ENCODE results near the gene MYO1E.

The MYO1E gene

DNA sequence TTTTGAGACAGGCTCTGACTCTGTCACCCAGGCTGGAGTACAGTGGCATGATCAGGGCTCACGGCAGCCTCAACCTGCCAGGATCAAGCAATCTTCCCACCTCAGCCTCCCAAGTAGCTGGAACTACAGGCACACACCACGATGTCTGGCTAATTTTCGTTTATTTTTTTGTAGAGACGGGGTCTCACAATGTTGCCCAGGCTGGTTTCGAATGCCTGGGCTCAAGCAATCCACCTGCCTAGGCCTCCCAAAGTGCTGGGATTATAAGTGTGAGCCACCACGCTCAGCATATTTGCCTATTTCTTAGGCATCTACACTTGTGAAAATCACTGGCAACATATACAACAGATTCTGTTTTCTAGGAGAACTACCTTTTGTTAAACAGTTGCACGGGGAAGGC, 16.9 kb downstream of the MYO1E start:
- Histone ChIP-seq H3K9ac (ENCODE audit: low read length) (peak overlapping the region; percentile 26; the same call in 1 of the 2 replicates), H3K79me2 (ENCODE audit: insufficient read depth, low read length) (peaks cover 99% of the 10 kb centered on the region), H3F3A (ENCODE audit: insufficient read depth) (peaks cover 36% of the 10 kb centered on the region), H2AFZ (ENCODE audit: low read depth, low read length, severe bottlenecking) (no peak overlapping the region), H3K4me2 (ENCODE audit: low read depth, low read length, poor library complexity, severe bottlenecking) (peak overlapping the region; percentile 57), H3K36me3 (ENCODE audit: low read length) (no peaks in the 10 kb centered on the region; the same call in 1 of the 2 replicates), H3K27ac (ENCODE audit: low read depth, low read length) (peak overlapping the region; percentile 53), H3K4me3 (ENCODE audit: insufficient read depth, low read length, poor library complexity, severe bottlenecking) (no peak overlapping the region), H3K9me2 (replicated peaks; ENCODE audit: insufficient read depth, low read length) (no peaks in the 10 kb centered on the region), H3K9me3 (ENCODE audit: insufficient read depth, low read length) (no peaks in the 10 kb centered on the region), H4K20me1 (ENCODE audit: low read depth, low read length) (peaks cover 27% of the 10 kb centered on the region), H3K27me3 (ENCODE audit: low read length) (no peaks in the 10 kb centered on the region)
- no peak for TF ChIP-seq EZH2phosphoT487 (conservative IDR thresholded peaks at IDR 0.05; ENCODE audit: low read length)
- TF ChIP-seq, protein P1, sequence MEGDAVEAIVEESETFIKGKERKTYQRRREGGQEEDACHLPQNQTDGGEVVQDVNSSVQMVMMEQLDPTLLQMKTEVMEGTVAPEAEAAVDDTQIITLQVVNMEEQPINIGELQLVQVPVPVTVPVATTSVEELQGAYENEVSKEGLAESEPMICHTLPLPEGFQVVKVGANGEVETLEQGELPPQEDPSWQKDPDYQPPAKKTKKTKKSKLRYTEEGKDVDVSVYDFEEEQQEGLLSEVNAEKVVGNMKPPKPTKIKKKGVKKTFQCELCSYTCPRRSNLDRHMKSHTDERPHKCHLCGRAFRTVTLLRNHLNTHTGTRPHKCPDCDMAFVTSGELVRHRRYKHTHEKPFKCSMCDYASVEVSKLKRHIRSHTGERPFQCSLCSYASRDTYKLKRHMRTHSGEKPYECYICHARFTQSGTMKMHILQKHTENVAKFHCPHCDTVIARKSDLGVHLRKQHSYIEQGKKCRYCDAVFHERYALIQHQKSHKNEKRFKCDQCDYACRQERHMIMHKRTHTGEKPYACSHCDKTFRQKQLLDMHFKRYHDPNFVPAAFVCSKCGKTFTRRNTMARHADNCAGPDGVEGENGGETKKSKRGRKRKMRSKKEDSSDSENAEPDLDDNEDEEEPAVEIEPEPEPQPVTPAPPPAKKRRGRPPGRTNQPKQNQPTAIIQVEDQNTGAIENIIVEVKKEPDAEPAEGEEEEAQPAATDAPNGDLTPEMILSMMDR (IDR thresholded peaks at IDR 0.05; ENCODE audit: insufficient read depth, low read length, poor library complexity, severe bottlenecking): no peak

DNA sequence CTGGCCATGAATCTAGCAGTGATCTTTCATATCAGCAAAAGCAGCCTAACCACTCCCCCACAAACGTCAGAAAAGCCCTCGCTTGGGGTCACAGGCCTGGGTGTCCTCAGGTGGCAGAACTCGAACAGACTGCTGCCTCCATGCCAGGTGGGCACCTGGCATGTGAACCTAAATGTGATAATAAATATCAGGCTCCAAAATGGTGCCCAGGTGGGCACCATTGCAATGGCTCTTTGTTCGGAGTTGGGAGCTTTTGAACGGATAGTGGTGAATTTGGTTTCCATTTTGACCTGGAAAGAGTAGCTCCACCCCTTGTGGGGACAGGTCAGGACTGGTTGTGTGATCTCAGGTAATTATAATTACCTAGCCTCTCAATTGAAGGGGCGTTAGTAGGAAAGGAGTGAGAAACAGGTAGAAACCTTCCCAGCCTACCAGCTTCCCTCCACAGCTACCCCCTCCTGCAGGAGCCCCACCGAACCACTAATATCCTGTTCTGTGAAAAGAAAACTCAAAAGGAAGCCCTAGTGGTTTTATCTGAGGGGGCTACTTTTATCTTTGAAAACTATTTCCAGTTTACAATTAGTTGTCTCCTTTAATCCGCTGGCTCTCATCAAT, 18.1 kb downstream of the MYO1E start:
- Histone ChIP-seq H3K4me2 (ENCODE audit: low read depth, low read length, poor library complexity, severe bottlenecking) (peak overlapping the region; percentile 57), H3K27ac (ENCODE audit: low read depth, low read length) (peak overlapping the region; percentile 53), H3K79me2 (ENCODE audit: insufficient read depth, low read length) (peaks cover 99% of the 10 kb centered on the region), H3K9me2 (replicated peaks; ENCODE audit: insufficient read depth, low read length) (no peaks in the 10 kb centered on the region), H3K36me3 (ENCODE audit: low read length) (no peaks in the 10 kb centered on the region), H3F3A (ENCODE audit: insufficient read depth) (peaks cover 34% of the 10 kb centered on the region), H3K4me3 (ENCODE audit: insufficient read depth, low read length, poor library complexity, severe bottlenecking) (no peak overlapping the region), H4K20me1 (ENCODE audit: low read depth, low read length) (peaks cover 23% of the 10 kb centered on the region), H3K9ac (ENCODE audit: low read length) (peak overlapping the region; percentile 26; the same call in 1 of the 2 replicates), H2AFZ (ENCODE audit: low read depth, low read length, severe bottlenecking) (no peak overlapping the region), H3K27me3 (ENCODE audit: low read length) (no peaks in the 10 kb centered on the region), H3K9me3 (ENCODE audit: insufficient read depth, low read length) (no peaks in the 10 kb centered on the region)
- TF ChIP-seq, protein P1 (IDR thresholded peaks at IDR 0.05; ENCODE audit: insufficient read depth, low read length, poor library complexity, severe bottlenecking): no peak
- TF ChIP-seq EZH2phosphoT487 (conservative IDR thresholded peaks at IDR 0.05; ENCODE audit: low read length): no peak

DNA sequence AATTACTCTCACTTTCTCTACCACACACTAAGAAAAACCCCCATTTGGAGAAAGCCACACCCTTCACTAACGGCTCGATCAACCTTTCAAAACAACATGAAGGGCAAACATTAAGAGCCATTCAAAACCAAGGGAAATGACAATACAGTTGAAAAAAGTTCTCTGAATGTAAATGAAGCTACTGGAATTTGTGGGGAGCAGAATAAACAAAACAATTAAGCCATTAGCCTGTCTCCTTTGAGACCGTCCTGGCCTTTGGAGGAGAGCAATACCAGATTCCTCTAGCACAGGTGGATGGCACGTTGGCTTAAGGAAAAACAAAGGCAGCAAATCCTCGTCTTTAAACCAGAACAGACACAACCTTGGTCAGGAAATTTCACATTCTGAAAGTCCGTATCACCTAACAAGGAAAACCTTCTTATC, 18.7 kb downstream of the MYO1E start:
- Histone ChIP-seq H3K79me2 (ENCODE audit: insufficient read depth, low read length) (peaks cover 100% of the 10 kb centered on the region), H3K4me2 (ENCODE audit: low read depth, low read length, poor library complexity, severe bottlenecking) (peak overlapping the region; percentile 57), H3F3A (ENCODE audit: insufficient read depth) (peaks cover 35% of the 10 kb centered on the region), H3K9ac (ENCODE audit: low read length) (peak overlapping the region; percentile 26; the same call in 1 of the 2 replicates), H3K27ac (ENCODE audit: low read depth, low read length) (peak overlapping the region; percentile 53), H2AFZ (ENCODE audit: low read depth, low read length, severe bottlenecking) (no peak overlapping the region), H4K20me1 (ENCODE audit: low read depth, low read length) (peaks cover 25% of the 10 kb centered on the region), H3K4me3 (ENCODE audit: insufficient read depth, low read length, poor library complexity, severe bottlenecking) (no peak overlapping the region), H3K9me3 (ENCODE audit: insufficient read depth, low read length) (no peaks in the 10 kb centered on the region), H3K36me3 (ENCODE audit: low read length) (no peaks in the 10 kb centered on the region), H3K27me3 (ENCODE audit: low read length) (no peaks in the 10 kb centered on the region), H3K9me2 (replicated peaks; ENCODE audit: insufficient read depth, low read length) (no peaks in the 10 kb centered on the region)
- TF ChIP-seq, protein P1 (IDR thresholded peaks at IDR 0.05; ENCODE audit: insufficient read depth, low read length, poor library complexity, severe bottlenecking): no peak
- no peak for TF ChIP-seq EZH2phosphoT487 (conservative IDR thresholded peaks at IDR 0.05; ENCODE audit: low read length)
